NCI-H128 (cell line): Measurements from ENCODE around the gene RAPSN.
A peak's percentile ranks its signal among the peaks of the same experiment; 100 is the strongest.

Experiments used
- DNase-seq: peaks from one replicate; lab custom pipeline; 2025; ENCODE audit not compliant: unreplicated experiment; lab: John Stamatoyannopoulos, UW

Gene RAPSN

GRCh38 chr11:47435687-47436086 lies 13.2 kb downstream of the RAPSN start:
- no peak for DNase-seq

DNA sequence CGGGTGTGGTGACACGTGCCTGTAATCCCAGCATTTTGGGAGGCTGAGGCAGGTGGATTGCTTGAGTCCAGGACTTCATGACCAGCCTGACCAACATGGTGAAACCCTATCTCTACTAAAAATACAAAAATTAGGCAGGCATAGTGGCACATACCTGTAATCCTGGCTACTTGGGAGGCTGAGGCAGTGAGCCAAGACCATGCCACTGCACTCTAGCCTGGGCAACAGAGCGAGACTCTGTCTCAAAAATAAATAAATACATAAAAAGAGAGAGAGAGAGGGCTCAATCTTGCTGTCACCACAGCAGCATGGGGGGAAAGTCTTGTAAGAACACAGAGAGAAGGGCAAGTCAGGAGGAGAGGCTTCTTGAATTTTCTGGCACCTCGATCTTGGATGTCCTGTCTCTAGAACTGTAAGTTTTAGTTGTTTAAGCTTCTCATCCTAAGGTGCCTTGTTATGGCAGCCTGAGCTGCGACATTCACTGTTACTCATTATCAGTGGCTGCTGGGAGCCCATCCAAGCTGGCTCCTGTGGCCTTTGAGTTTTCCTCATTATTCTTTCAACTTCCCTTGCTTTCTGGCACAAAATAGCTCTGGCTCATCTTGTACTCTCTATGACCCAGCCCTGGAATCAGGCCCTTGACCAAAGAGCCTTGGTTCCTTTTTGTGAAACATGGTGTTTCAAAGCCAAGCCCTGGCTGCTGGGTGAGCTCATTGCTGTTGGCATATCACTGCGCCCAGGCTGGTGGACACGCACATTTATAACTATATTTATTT lies 14.7 kb downstream of the RAPSN start:
- no peak for DNase-seq

- no peak for DNase-seq
These were observed 15.8 kb downstream of the RAPSN start for GRCh38 chr11:47433157-47433556.

DNA sequence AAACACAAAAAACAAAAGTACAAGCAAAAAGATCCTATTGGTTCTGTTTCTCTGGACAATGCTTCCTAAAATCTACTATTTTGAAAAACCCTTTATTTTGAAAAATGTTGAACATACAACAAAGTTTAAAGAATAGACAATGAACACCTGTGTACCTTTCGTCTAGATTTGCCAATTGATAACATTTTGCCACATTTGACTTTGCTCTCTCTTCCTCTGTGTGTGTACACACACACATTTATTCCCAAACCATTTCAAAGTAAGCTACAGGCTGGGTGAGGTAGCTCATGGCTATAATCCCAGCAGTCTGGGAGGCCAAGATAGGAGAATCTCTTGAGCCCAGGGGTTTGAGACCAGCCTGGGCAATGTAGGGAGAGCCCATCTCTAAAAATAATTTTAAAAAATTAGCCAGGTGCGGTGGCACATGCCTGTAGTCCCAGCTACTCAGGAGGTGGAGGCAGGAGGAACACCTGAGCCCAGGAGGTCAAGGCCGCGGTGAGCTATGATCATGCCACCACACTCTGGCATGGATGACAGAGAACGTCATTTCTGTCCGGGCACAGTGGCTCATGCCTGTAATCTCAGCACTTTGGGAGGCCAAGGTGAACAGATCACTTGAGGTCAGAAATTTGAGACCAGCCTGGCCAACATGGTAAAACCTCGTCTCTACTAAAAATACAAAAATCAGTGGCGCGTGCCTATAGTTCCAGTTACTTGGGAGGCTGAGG lies 17.4 kb downstream of the RAPSN start:
- DNase-seq, result no peak

DNA sequence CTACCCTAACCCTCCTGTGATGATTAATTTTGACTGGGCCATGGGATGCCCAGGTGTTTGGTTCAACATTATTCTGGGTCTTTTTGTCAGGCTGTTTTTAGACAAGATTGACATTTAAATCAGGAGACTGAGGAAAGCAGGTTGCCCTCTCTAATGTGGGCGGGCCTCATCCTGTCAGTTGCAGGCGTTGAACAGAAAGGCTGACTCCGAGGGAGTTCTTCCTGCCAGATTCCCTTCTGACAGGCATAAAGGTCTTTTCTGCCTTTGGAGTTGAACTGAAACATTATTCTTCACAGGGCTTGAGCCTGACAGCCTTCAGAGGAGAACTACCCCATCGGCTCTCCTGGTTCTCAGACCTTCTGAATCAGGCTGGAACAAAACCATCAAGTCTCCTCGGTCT lies 18.4 kb downstream of the RAPSN start:
- no peak for DNase-seq

DNA sequence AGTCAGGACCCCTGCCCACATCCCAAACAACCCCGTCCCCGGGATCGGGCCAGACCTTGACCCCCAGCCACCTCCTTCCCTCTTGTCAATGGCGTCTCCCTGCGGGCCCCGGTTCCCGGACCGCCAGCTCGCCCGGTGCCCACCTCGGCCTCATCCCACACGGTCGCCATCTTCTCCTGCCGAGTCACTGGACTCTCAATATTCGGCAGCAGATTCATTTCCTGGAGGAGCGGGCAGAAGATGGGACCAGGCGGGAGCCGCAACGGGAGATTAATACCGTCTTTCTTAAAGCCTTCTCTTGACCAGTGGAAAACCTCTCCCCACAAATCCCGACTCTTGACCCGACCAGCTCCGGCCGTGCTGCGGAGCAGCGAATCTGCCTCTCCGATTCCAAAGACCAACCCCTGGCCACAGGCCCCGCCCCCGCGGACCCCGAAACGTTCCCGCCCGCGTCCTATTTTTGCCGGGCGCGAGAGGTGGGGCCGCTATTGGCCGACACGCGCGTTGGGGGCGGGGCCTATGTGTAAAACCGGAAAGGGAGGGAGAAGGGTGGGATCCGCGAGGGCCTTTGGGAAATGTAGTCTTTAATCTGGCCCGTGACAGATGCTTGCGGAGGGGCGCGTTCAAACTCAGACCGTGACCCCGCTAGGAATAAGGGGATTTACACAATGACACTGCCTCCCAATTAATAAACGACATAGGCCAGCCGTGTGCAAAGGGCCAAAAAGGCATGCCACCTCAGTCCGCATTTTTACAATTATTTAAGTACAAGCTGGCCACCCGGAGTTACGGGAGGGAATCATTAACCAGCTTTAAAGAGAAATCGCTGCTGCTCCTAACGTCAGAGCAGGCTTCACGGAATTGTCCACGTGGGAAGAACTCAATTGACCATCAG lies 22.6 kb downstream of the RAPSN start, which contains the start of gene PSMC3:
Gene PSMC3 (minus strand): TSS at position 378 of the 895 bp plus-strand sequence. CDS start 160 bp downstream, at position 218.
- peak; percentile 96 for DNase-seq

DNA sequence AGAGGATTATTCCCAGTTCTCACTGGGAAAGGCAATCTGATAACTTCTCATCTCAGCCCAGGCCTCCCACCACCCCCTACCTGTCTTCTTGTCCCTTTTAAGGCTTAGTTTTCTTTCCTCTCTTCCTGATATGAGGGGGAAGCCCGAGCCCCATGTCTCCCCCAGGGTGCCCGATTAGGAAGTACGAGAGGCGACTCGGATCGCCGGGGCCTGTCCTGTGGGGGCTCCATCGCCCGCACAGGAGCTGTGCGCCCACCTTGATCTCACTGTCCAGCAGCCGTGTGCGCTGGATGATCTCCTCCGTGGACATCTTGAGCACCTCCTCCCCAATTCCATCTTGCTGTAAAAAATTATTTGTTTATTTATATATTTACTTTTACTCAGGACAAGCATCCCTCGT lies 23.3 kb downstream of the RAPSN start:
- no peak for DNase-seq

DNA sequence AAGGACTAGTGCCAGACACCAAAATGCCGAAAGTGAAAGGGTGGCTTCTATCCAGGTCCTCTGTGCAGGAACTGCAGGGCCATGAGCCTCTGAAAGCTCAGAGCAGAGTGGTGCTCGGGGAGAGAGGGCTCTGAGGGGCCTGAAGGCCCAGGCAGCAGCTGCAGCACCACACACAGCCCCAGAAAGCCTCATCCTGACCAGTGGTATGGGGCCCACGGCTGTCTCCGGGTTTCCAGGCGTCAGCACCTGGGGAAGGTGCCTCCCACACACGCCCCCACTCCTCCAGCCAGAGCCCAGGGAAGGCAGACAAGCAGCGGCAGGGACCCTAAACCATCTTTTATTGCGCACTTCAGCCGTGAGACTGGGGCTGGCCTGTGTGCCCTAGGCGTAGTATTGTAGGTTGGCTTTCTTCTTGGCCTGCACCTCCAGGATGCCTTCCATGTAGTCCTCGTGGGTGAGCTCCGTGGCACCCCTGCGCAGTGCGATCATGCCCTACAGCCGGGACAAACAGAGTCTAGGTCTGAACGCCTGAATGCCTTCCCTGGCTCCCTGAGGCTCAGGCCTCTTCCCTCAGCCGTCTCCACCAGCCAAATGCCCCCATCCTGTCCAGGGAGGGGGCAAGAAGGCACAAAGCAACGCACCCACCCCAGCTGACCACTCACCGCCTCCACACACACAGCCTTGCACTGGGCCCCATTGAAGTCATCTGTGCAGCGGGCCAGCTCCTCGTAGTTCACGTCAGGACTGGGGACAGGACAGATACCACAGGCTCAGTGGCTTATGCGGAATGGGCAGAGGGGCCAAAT lies 30.3 kb downstream of the RAPSN start:
- DNase-seq, result no peak

DNA sequence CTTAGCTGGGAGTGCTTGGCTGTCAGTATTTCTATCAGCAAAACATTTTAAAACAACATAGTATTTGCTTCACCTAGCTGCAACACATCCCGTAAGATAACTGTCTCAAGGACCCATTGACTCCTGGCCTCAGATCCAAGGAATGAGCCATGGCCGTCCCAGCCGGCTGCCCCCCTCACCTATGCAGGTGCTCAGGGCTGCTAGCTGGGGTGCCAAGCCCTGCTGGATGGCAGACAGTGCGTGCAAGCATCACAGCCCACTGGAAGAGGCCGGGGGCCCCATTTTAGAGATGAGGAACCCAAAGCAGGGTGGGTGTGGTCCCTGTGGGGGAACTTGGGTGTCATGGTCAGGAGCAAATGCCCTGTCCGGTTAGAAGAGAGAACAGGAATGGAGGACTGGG lies 31.2 kb downstream of the RAPSN start:
- DNase-seq, result no peak

DNA sequence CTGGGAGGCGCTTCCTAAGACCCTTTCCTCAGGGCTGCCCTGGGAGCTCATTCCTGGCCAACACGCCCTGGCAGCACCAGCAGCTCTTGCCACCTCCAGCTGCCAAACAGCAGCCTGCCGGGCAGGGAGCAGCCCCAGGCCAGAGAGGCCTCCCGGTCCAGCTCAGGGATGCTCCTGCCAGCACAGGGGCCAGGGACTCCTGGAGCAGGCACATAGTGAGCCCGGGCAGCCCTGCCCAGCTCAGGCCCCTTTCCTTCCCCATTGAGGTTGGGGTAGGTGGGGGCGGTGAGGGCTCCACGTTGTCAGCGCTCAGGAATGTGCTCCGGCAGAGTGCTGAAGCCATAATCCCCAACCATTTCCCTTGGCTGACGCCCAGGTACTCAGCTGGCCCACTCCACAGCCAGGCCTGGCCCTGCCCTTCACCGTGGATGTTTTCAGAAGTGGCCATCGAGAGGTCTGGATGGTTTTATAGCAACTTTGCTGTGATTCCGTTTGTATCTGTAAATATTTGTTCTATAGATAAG lies 32.9 kb downstream of the RAPSN start:
- no peak for DNase-seq

GRCh38 chr11:47415091-47415854 lies 33.7 kb downstream of the RAPSN start:
- DNase-seq, result no peak

DNA sequence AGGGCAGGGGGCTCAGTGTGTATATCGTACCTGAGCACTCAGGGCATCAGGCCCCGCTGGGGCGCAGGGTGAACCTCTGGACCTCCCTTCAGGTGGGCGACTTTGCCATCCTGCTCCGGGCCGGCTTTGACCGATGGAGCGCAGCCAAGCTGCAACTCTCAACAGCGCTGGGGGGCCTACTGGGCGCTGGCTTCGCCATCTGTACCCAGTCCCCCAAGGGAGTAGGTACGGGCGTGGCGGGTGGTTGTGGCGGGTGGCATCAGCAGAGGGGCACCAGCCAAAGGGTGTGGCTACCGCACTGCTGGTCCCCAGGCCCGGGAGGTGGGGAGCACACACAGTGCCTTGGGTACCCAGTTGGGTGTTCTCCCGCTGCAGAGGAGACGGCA lies 34.3 kb downstream of the RAPSN start:
- no peak for DNase-seq

GRCh38 chr11:47413908-47414684 lies 34.8 kb downstream of the RAPSN start:
- no peak for DNase-seq

DNA sequence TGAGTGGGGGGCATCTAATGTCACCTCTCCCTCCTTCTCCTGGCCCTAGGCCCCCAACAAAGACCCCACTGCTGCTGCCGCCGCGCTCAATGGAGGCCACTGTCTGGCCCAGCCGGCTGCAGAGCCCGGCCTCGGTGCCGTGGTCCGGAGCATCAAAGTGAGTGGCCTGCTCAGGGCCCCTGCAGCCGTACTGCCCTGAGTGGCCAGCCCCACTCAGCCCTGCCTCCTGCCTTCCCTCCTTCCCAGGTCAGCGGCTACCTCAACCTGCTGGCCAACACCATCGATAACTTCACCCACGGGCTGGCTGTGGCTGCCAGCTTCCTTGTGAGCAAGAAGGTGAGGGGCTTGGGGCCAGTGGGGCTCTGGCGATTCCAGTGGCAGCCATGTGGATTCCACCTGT lies 35.6 kb downstream of the RAPSN start:
- no peak for DNase-seq

GRCh38 chr11:47411884-47412746 lies 36.8 kb downstream of the RAPSN start:
- DNase-seq, result no peak

DNA sequence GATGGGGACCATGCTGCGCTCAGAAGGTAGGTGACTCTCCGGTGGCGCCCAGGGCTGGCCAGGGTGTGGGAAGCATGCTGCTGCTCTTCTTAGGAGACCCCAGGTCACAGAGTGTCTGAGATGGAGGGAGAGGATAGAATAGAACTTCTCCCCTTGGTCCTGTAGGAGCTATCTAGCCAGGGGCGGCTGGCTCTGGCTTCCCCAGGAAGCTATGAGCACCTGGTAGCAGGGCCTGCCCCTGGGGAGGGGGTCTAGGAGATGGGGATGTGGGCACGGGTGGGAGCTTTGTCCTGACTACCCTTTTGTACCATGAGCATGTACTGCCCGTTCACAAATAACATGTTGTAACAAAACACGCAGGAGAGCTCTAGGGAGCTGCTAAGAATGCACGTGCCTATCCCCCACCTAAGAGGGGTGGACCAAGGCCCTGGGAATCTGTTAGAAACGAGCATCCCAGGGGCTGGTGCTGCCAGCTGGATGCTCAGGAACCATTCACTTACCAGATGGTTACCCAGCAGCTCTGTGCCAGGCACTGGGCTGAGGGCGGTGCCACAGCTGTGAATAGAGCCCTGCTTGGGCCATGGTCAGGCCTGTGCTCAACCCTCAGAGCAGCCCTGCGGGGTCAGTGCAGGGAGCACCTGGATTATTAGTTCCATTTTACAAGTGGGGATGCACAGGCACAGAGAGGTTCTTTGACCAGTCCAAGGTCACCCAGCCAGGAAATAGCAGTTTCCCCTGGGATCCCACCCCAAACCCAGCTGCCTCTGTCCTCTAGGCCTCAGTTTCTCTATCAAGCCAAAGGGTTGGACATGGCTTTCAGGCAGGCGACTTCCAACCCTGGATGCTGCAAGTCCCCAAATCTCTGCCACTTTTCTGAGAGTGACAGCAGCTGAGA lies 38.3 kb downstream of the RAPSN start:
- no peak for DNase-seq
